HTR-8/SVneo (cell line): ENCODE results near the gene MOAP1.
"Not testable (repeated sequence)": the region's sequence is repeated elsewhere in the genome, so short reads cannot be mapped to it uniquely, and the experiment has no call there.

Experiments
- DNase-seq: peaks from one replicate; pipeline ENCODE4 v3.0.0; 2011; ENCODE audit warnings: low spot score, mixed read lengths; ENCODE audit not compliant: insufficient read length
- FAIRE-seq: peaks from 2 replicates; lab custom pipeline; 2011; peaks lifted over from hg19 to GRCh38; lab: Jason Lieb, UNC

The MOAP1 gene

DNA sequence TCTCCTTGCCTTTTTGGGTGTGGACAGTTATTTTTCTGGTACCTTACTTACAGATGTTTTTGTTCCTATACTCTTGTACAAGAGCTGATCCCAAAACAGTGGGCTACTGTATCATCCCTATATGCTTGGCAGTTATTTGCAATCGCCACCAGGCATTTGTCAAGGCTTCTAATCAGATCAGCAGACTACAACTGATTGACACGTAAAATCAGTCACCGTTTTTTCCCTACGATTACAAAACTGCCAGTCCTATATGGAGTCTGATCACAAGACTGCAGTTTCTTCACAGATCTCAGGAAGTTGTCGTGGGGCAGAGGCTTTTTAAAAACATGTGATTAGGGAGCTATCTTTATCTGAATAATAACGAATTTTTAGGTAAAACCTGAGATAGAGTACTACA lies 1.8 kb upstream of the MOAP1 start:
- DNase-seq: no peak
- FAIRE-seq: no peak

DNA sequence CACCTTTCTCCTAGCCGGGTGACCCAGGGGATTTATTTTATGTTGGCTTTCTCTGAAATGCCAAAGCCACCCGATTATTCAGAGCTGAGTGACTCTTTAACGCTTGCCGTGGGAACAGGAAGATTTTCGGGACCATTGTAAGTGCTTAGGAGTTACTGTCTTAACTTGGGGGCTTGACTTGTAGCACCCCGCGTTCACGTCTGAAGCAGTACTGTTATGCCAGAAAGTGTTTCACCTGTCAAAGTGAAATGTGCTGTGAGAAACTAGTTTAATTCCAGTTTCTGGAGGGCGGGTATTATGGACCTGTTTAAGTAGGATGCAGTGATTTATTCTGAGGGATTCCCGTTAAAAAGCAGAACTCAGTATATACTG lies 638 bp upstream of the MOAP1 start:
- FAIRE-seq: no peak
- DNase-seq: no peak

DNA sequence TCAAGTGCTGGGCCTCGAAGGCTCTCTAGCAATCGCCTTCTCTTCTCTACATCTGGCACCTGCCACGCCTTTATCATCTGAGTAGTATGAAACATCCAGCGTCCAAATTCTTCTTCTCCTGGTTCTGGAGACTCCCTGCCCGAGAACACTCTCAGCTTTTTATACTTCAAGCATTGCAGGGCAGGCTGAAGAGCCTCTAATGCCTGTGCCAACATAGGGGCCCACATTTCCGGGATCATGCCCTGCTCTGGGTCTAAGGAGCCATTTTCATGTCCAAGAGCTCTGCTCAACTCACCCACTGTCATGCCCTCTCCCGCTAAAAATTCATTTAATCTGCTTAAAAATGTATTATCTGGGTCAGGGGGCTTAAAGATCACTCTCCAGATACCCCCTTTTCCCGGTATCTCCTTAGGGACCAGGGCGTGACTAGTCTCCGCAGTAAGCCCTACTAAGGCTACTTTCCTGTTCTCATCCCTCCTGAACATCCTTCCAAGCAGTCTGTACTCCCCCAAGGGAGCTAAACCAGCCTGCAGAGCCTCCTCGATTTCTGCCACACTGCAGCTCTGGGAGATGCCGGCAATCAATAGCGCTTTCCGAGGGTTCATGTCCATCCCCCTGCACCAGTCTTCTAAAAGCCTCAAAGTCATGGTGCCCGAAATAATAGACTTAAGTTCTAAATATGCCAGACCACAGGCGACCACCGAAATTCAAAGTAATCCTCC lies 940 bp downstream of the MOAP1 start:
- DNase-seq: no peak
- FAIRE-seq: no peak

GRCh38 chr14:93175492-93175891 lies 9.2 kb downstream of the MOAP1 start:
- DNase-seq (no peak), FAIRE-seq (no peak)

DNA sequence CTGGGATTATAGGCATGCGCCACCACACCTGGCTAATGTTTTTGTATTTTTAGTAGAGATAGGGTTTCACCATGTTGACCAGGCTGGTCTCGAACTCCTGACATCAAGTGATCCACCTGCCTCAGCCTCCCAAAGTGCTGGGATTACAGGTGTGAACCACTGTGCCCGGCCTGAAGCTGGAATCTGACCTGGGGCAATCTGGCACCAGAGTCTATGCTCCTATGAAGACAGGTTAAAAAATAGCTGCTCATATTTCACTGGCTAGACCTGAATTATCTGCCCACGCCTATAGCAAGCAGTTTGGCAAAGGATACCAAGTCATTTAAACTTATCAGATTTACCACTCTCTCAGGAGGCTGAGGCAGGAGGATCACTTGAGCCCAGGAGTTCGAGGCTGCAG lies 10.0 kb downstream of the MOAP1 start:
- not testable (repeated sequence) for DNase-seq, FAIRE-seq

GRCh38 chr14:93173943-93174395 lies 10.7 kb downstream of the MOAP1 start:
- DNase-seq: no peak
- no peak for FAIRE-seq

- FAIRE-seq: no peak
- no peak for DNase-seq
These were observed 13.3 kb downstream of the MOAP1 start for GRCh38 chr14:93171376-93171775.

DNA sequence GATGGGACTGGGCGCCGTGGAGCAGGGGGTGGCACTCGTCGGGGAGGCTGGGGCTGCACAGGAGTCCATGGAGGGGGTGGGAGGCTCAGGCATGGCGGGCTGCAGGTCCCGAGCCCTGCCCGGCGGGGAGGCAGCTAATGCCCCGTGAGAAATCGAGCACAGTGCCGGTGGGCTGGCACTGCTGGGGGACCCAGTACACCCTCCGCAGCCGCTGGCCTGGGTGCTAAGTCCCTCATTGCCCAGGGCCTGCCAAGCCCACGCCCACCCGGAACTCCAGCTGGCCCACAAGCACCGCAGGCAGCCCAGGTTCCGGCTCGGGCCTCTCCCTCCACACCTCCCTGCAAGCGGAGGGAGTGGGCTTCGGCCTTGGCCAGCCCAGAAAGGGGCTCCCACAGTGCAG lies 14.6 kb downstream of the MOAP1 start:
- not testable (repeated sequence) for DNase-seq, FAIRE-seq

DNA sequence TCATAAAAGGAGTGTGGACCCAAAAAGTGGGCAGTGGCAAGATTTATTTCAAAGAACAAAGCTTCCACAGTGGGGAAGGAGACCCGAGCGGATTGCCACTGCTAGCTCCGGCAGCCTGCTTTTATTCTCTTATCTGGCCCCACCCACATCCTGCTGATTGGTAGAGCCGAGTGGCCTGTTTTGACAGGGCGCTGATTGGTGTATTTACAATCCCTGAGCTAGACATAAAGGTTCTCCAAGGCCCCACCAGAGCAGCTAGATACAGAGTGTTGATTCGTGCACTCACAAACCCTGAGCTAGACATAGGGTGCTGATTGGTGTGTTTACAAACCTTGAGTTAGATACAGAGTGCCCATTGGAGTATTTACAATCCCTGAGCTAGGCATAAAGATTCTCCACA lies 15.1 kb downstream of the MOAP1 start:
- not testable (repeated sequence) for DNase-seq, FAIRE-seq

DNA sequence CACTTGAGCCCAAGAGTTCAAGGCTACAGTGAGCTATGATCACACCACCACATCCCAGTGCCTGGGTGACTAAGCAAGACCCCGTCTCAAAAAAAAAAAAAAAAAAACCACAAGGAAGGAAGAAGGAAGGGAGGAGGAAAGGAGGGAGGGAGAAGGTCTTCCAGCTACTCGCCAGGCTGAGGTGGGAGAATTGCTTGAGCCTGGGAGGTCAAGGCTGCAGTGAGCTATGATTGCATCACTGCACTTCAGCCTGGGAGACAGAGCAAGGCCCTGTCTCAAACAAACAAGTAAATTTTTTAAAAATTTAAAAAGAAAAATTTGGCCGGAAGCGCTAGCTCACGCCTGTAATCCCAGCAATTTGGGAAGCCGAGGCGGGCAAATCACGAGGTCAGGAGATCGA lies 16.1 kb downstream of the MOAP1 start:
- DNase-seq, FAIRE-seq: not testable (repeated sequence)

DNA sequence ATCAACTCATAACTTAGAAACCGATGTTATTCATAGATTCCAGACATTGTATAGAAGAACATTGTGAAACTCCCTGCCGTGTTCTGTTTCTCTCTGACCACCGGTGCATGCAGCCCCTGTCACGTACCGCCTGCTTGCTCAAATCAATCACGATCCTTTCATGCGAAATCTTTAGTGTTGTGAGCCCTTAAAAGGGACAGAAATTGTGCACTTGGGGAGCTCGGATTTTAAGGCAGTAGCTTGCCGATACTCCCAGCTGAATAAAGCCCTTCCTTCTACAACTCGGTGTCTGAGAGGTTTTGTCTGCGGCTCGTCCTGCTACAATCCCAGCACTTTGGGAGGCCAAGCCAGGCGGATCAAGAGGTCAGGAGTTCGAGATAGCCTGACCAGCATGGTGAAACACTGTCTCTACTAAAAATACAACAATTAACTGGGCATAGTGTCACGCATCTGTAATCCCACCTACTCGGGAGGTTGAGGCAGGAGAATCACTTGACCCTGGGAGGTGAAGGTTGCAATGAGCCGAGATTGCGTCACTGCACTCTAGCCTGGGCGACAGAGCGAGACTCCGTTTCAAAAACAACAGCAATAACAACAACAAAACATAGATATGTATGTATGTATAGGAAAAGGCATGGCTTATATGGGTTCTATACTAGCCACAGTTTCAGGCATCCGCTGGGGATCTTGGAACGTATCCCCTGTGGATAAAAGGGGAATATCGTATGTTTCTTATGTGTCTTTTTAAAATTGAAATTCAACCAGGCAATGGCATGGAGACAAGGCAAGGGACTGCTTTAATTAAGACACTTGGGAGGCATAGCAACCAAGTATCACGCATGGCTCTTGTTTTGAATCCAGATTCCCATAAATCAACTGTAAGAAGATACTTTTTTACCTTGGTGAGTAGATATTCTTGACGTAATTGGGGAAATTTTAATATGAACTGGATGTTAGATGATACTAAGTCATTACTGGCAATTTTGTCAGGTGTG lies 19.1 kb downstream of the MOAP1 start:
- not testable (repeated sequence) for DNase-seq, FAIRE-seq

DNA sequence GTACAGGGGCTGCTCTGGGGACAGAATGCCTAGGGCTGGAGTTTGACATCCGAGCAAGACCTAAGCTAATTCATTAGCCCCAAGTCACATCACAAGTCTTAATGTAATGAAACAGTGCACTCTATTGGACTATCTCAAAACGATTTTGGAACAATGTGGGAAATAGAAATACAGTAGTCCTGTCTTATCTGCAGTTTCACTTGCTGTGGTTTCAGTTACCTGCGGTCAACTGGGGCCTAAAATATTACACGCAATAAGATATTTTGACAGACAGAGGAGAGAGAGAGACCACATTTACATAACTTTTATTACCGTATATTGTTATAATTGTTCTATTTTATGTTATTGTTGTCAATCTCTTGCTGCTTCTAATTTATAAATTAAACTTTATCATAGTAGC lies 21.1 kb downstream of the MOAP1 start:
- FAIRE-seq: no peak

DNA sequence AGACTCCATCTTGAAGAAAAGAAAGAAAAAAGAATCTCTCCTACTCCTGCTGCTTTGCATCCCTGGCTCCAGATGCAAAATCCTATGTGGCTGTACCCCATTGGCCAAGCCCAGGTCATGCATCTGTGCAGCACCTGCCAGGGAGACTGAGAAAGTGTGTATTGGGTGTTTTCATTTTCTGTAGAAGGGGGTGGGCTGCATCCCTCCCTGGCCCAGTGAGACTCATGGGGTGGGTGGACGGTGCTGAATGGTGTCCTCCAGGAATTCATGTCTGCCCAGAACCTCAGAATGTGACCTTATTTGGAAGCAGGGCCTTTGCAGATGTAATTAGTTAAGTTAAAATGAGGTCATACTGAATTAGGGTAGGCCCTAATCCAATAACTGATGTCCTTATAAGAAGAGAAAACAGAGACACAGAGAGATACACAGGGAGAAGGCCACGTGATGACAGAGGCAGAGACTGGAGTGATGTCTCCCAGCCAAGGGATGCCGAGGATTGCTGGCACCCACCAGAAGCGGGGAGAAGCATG lies 23.2 kb downstream of the MOAP1 start:
- DNase-seq: no peak
- FAIRE-seq: no peak

More for the DNA sequence above, 21.1 kb downstream of the MOAP1 start:
- no peak for DNase-seq

- FAIRE-seq (no peak), DNase-seq (peak; percentile 36)
These were observed 24.3 kb downstream of the MOAP1 start for GRCh38 chr14:93160353-93160801.

DNA sequence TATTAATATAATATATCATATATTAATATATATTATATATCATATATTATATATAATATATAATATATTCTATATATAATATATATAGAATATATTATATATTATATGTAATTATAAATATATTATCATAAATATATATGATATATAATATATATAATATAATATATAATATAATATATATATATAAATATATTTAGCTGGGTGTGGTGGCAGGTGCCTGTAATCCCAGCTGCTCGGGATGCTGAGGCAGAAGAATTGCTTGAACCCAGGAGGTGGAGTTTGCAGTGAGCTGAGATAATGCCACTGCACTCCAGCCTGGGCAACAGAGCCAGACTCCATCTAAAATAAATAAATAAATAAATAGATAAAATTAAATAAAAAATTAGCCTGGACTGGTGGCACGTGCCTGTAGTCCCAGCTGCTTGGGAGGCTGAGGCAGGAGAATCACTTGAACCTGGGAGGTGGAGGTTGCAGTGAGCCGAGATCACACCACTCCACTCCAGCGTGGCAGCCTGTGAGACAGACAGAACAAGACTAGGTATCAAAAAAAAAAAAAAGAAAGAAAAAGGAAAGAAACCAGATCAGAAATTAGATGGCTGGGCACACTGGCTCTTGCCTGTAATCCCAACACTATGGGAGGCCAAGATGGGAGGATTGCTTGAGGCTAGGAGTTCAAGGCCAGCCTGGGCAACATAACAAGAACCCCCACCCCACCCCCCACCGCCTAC lies 24.9 kb downstream of the MOAP1 start:
- FAIRE-seq, DNase-seq: not testable (repeated sequence)

- FAIRE-seq, DNase-seq: not testable (repeated sequence)
These were observed 26.3 kb downstream of the MOAP1 start for GRCh38 chr14:93158349-93158748.

GRCh38 chr14:93156693-93157369 lies 27.9 kb downstream of the MOAP1 start:
- no peak for FAIRE-seq
- no peak for DNase-seq

DNA sequence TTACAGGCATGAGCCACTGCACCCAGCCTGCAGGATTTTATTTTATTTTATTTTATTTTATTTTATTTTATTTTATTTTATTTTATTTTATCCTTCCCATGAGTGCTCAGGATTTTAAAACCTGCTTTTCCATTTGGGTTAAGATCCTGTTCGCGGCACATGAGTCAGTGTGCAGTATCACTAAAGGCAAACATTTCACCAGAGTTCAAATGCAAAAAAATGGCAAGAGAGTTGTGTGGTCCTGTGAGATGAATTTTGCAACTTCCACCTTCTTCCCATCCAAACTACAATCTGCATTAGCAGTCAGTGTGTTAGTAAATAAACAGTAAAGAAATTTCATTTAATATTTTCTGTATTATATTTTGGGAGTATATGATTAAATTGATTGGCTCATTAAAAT lies 29.0 kb downstream of the MOAP1 start:
- DNase-seq (no peak), FAIRE-seq (no peak)

DNA sequence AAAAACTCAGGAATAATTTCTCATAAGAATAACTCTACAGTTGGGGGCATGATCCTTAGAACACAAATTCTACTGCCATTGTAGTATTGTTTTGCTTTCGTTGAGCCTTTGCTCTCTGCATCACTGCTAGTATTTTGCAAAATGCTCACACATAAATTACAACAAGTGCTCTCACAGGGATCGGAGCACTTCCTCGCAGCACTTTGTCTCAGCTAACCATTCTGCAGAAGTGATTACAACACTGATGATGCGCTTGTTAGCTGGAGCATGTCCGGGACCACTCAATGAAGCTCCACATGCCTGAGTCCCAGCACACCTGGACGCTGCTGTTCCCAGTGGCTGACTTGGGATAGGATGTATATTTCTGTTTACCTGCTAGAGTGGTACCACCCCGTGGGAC lies 31.6 kb downstream of the MOAP1 start:
- FAIRE-seq (no peak), DNase-seq (no peak)
